Measurements from ENCODE around the gene TNFRSF18.

GRCh38 chr1:1175221-1176062 is 30.9 kb downstream of the TNFRSF18 start:
- TF ChIP-seq POLR2AphosphoS5 (IDR thresholded peaks at IDR 0.05; ENCODE audit: low read depth) (no peak), EZH2 (IDR thresholded peaks at IDR 0.05; ENCODE audit: low read depth, unreplicated experiment) (no peak), CTCF (conservative IDR thresholded peaks at IDR 0.05; ENCODE audit: low read depth in 2 of 2) (no peak), EZH2phosphoT487 (IDR thresholded peaks at IDR 0.05; ENCODE audit: unreplicated experiment) (no peak), REST (IDR thresholded peaks at IDR 0.05; ENCODE audit: unreplicated experiment) (no peak), ZNF114 (CRISPR knock-in tag; IDR thresholded peaks at IDR 0.05) (no peak), CREB1 (CRISPR knock-in tag; IDR thresholded peaks at IDR 0.05; ENCODE audit: low read depth) (no peak), JUNB (IDR thresholded peaks at IDR 0.05; ENCODE audit: unreplicated experiment) (no peak), ZNF462 (CRISPR knock-in tag; IDR thresholded peaks at IDR 0.05) (no peak)
